OCI-LY3 (cell line): ENCODE data around the gene SRCIN1.

Experiments
- CTCF ChIP-seq: fragments of 200-600, 300-600 bp; sonication (generic); IDR thresholded peaks from 2 replicates; pipeline ENCODE4 v1.5.1; 2014; ENCODE audit warnings: antibody characterized with exemption, low read length, low read depth
- EZH2phosphoT487 ChIP-seq: fragments of 200-600 bp; shearing (Covaris generic); IDR thresholded peaks from 2 replicates; pipeline ENCODE4 v1.6.1; 2018; ENCODE audit warnings: antibody characterized with exemption, mixed run types, low read depth

DNA sequence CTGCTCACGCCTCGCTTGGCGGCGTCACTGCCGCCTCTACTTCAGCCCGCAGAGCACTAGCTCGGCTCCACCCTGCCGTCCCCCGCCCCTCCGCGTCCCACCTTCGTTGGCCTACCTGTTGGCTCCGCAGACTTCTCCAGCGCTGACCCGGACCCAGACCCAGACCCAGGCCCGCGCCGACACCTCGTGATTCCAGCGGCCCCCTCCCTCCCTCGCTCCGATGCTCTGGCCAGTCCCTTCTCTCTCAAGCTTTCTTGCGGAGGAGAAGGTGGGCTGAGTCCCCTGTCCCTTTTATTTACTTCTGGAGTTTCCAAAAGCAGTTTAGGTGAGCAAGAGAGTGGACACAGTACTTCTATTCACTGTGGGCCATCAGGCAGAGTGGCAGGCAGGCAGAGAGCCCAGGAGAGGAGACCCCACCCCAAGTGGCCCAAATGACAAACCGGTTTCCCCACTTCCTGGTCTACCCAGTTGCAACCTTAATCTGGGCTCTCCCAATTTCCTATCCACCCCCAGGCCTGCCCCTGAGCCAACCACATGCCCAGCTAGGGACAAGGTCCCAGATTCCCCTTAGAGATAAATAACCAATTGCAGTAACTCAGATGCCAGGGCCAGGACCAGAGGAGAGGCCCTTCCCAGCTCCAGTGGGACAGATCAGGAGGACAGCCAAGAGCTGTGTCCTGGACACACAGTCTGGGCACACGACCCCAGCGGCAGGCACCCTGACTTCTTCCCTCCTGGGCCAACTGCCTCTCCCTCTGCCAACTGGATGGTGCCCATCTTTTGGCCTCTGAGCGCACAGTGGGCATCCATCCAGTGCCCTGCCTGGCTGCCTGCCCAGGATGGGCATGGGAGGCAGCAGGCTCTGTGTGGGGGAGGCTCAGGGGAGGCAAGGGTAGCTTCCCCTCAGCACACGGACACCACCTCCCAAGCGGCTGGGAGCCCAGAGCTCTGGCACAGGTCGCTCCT, 1.2 kb upstream of the SRCIN1 start:
- peak; percentile 2; the same call in 1 of the 2 replicates for TF ChIP-seq CTCF
- TF ChIP-seq EZH2phosphoT487 = no peak
